Posterior cingulate gyrus (tissue), 11 donors: ENCODE data around the gene TMEM18.
"Not testable (repeated sequence)": the region's sequence is repeated elsewhere in the genome, so short reads cannot be mapped to it uniquely, and the experiment has no call there.

Experiments used
- DNase-seq, 10 donors: peaks; one replicate each; pipeline versions ENCODE4 v3.0.0 to v3.0.0-alpha.2; 2020 to 2021; ENCODE audit warnings: mixed read lengths in 3 of 10
- intact Hi-C: fragments of 100-400 bp; cut with DNase I; formaldehyde crosslinking; loops from one replicate; pipeline ENCODE4 v1.15.1; 2023

The TMEM18 gene

GRCh38 chr2:694906-695510, 17.8 kb upstream of the TMEM18 start:
- no peak for DNase-seq
- intact Hi-C loops, result no loop called here

DNA sequence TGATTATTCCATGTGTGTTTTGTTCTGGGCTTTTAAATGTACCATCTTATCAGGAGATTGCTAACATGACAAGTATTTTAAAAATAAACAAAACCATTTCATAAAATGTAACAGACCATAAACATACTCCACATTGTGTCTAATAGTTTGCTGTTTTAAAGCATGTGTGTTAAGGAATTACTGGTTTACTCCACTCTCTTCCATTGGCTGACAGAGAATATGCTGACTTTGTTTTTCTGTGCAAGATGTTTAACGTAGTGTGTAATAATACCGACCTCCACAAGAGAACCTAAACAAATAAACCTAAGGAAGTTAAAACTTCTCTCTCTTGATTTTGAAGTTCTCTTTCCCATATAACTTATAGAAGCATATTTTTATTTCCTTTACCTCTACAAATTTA, 17.0 kb upstream of the TMEM18 start:
- no peak for DNase-seq
- intact Hi-C loops, result no loop called here

DNA sequence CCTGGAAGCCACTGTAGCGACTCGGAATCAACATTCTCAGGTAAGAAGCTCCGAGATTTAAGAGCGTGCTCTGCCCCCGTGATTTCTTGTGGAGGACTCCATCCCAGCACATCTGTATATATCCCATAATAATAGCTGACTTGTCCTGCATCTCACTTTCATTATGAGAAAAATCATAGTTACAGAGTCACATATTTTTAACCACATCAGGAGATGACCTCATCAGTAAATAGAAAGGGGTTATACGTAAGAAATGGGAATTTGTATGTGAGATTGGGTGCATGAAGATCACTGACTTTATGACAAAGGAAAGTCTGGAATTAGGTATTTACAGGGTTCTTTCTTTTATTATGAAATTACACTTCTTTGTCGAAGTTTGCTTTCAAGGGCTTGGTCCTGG, 16.4 kb upstream of the TMEM18 start:
- DNase-seq, result no peak
- intact Hi-C loops, result no loop called here

DNA sequence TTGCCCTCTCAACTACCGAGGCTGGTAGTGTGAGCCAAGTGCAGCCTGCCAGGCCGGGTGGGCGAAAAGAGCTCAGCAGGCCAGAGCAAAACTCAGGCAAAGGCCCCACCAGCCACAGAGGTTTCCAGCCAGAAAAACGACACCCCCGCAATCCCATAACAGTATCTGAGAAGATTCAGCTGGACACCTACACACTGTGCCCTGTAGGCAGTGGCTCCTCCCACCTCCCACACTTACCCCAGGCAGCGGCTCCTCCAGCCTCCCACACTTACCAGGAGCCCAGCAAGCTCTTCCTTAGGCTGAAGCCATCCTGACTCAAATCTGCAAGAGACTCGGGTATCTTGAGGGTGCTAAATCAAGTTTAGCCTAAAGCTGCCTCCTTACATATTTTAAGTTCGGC, 15.6 kb upstream of the TMEM18 start:
- intact Hi-C loops, result no loop called here
- no peak for DNase-seq

DNA sequence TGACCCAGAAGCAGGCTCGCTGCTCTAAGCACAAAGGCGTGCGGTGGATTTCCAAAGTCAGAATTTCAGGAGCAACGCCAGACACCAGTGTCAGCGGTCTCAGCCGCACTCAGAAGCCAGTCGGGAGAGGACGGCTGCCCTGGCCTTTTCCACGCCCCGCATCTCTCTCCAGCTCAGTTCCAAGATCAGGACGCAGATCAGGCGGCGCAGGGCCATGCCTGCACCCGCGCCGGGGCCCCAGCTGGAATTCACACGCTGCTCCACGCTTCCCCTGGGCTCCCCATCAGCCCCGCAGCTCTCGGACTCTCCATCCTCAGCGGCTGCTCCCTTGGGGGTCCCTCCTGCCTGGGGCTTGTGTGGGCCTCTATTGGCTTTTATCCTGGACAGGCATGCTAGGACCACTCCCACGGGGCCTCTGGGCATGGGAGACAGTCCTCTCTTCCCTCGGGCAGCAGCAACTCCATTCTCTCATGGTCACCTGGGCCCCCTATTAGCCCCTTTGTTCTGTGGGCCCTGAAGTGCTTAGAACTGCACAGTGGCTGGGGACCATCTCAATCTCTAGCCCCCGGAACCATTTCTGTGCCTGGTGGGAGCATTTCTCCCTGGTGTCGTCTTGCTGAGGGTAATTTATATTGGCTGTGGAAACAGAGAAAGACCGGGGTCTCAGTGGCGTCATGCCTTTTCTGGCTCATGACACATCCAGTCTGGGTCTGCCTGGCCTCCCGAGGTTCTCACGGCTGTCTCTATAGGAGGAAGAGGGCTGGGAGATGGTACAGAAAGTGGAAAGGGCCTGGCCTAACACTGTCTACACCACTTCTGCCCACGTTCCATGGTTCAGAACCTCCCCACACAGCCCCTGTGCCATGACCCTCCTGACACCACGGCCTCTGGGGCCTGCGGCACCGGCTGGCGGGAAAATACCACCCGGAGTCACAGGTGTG, 14.9 kb upstream of the TMEM18 start:
- intact Hi-C loops, result no loop called here
- DNase-seq, result no peak

- no peak for DNase-seq
These were observed 13.6 kb upstream of the TMEM18 start for GRCh38 chr2:690799-691198.

DNA sequence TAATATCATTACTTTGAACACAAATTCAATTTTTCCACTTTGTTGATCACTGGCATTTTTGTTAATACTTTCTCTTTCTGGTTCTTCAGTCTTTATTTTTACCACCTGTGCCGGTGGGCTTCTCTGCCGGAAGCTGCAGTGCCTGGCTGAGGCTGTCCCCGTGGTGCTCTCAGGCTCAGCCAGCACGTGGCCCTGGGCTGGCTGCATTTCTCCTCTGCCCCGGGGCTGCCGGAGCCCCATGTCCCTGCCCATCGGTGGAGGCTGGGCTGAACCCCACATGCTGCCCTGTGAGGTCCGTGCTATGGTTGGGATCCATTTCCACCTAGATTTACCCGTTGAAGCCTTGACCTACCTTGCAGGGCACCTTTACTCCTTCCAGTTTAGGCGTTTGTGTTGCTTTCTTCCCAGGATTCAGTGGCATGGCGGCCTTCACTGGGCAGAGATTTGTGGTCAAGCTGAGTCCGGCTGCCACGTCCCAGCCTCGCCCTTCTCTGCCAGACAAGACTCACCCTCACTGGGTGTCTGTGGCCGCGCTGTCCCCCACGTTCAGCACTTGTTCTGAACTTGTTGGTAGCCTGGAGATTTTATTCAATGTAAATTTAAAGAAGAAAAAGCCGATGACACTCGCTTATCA, 12.8 kb upstream of the TMEM18 start:
- no peak for DNase-seq

More at GRCh38 chr2:690799-691198, 13.6 kb upstream of the TMEM18 start:
- intact Hi-C loops, result no loop called here

GRCh38 chr2:689237-689636, 12.0 kb upstream of the TMEM18 start:
- intact Hi-C loops, result no loop called here
- no peak for DNase-seq

More for the DNA sequence above, 12.8 kb upstream of the TMEM18 start:
- intact Hi-C loops, result no loop called here

- intact Hi-C loops, result no loop called here
- no peak for DNase-seq
These were observed 11.4 kb upstream of the TMEM18 start for GRCh38 chr2:688504-689076.

GRCh38 chr2:685421-685820, 8.2 kb upstream of the TMEM18 start:
- intact Hi-C loops, result no loop called here
- no peak for DNase-seq

DNA sequence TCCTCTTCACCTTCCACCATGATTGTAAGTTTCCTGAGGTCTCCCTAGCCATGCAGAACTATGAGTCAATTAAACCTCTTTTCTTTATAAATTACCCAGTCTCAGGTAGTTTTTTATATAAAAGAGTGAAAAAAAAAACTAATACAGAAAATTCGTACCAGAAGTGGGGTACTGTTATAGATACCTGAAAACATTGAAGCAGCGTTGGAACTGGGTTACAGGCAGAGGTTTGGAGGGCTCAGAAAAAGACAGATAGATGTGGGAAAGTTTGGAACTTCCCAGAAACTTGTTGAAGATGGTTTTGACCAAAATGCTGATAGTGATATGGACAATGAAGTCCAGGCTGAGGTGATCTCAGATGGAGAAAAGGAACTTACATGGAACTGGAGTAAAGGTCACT, 7.7 kb upstream of the TMEM18 start:
- intact Hi-C loops, DNase-seq: not testable (repeated sequence)

- intact Hi-C loops, result no loop called here
- DNase-seq, result no peak
These were observed 5.0 kb upstream of the TMEM18 start for GRCh38 chr2:682226-682625.

GRCh38 chr2:681312-681711, 4.1 kb upstream of the TMEM18 start:
- intact Hi-C loops, result no loop called here
- no peak for DNase-seq

- intact Hi-C loops, result no loop called here
- no peak for DNase-seq
These were observed 3.3 kb upstream of the TMEM18 start for GRCh38 chr2:680496-680895.

DNA sequence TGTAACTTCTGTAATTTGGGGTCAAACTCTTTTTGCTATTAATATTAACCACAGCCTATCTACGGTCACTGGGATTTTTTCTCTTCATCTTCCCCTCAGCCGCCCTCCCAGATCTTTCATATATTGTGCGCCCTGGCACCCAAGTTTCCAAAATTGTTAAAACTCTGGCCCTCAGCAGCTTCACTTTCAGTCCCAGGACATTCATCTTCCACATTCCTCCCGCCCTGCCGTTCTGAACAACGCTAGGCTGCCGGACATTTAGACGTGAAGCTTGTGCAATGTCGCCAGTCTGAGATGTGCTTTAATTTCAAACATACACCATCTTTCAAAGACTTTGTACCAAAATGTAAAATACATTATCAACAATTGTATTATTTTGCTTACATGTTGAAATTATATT, 1.8 kb upstream of the TMEM18 start:
- intact Hi-C loops, result no loop called here

GRCh38 chr2:677959-678550, 849 bp upstream of the TMEM18 start:
- intact Hi-C loops, result no loop called here
- no peak for DNase-seq

More for the DNA sequence above, 1.8 kb upstream of the TMEM18 start:
- no peak for DNase-seq

GRCh38 chr2:676647-677055, 555 bp downstream of the TMEM18 start:
- peak; percentile 99 to 100 (median 99) for DNase-seq
- intact Hi-C loops, result no loop called here

- DNase-seq, result peak in 3 of 10 donors; percentile 21 to 57 (median 29)
- intact Hi-C loops, result no loop called here
These were observed 1.1 kb downstream of the TMEM18 start for GRCh38 chr2:675982-676646.

- DNase-seq, result no peak
- intact Hi-C loops, result no loop called here
These were observed 1.7 kb downstream of the TMEM18 start for GRCh38 chr2:675460-675859.

DNA sequence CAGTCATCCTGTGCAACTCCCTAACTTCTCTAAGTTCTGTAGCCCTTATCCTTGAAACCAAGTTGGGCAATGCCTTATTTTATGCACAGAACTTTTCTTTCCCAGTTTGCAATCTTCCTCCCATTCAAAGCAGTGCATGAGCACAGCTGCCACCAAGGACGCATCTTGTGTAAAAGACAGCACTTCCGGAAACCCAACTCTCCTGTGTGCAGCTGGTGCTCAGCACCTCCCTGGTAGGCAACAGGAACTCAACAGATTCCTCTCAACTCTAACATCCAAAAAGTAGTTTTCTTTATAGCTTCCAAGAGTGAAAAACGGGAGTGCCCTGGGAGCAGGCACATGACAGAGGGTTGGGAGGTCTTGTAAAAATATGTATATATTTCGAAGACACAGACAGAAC, 2.2 kb downstream of the TMEM18 start:
- intact Hi-C loops, result no loop called here
- DNase-seq, result no peak
